H9 (cell line): Measurements from ENCODE around the gene CRHR1. TPM values are rescaled to one million over a fixed set of nuclear protein-coding genes. Genes with fewer than 3 reads are reported as not detected.

ENCODE experiments used
- DNase-seq: peaks from one replicate; pipeline ENCODE4 v3.0.0-alpha.2; 2017
- H2AFZ ChIP-seq: one replicate; pipeline ENCODE4 v1.6.1; 2013; ENCODE audit warnings: mild to moderate bottlenecking, low read length, control low read depth, moderate library complexity
- H2AK5ac ChIP-seq: 2 replicates; pipeline ENCODE4 v1.6.1; 2013; ENCODE audit warnings: low read length, control low read depth, mixed read lengths; ENCODE audit not compliant: insufficient read length
- H2BK120ac ChIP-seq: one replicate; pipeline ENCODE4 v1.6.1; 2013; ENCODE audit warnings: low read depth, mild to moderate bottlenecking, low read length, control low read depth, inconsistent platforms; ENCODE audit not compliant: poor library complexity, severe bottlenecking
- H2BK12ac ChIP-seq: 2 replicates; pipeline ENCODE4 v1.6.1; 2013; ENCODE audit warnings: low read length, control low read depth, mixed read lengths, low read depth; ENCODE audit not compliant: insufficient read length
- H2BK15ac ChIP-seq: 2 replicates; pipeline ENCODE4 v1.6.1; 2013; ENCODE audit warnings: low read depth, low read length, control low read depth
- H2BK20ac ChIP-seq: one replicate; pipeline ENCODE4 v1.6.1; 2013; ENCODE audit warnings: low read depth, mild to moderate bottlenecking, low read length, control low read depth, inconsistent platforms; ENCODE audit not compliant: poor library complexity, severe bottlenecking
- H2BK5ac ChIP-seq: 2 replicates; pipeline ENCODE4 v1.6.1; 2013; ENCODE audit warnings: low read length, control low read depth, mixed read lengths; ENCODE audit not compliant: insufficient read length
- H3K14ac ChIP-seq: 2 replicates; pipeline ENCODE4 v1.6.1; 2013; ENCODE audit warnings: low read length, control low read depth; ENCODE audit not compliant: insufficient read depth
- H3K18ac ChIP-seq: 2 replicates; pipeline ENCODE4 v1.6.1; 2013; ENCODE audit warnings: low read depth, mild to moderate bottlenecking, mixed read lengths, low read length, control low read depth; ENCODE audit not compliant: insufficient read length
- H3K23ac ChIP-seq: 2 replicates; pipeline ENCODE4 v1.6.1; 2013; ENCODE audit warnings: low read length, control low read depth, mixed read lengths, low read depth; ENCODE audit not compliant: insufficient read length
- H3K23me2 ChIP-seq: 2 replicates; pipeline ENCODE4 v1.6.1; 2013; ENCODE audit warnings: low read depth, mild to moderate bottlenecking, mixed read lengths, low read length, control low read depth; ENCODE audit not compliant: insufficient read length, poor library complexity, severe bottlenecking
- H3K27ac ChIP-seq: 2 replicates; pipeline ENCODE4 v1.5.1; 2013; ENCODE audit warnings: low read length, control low read depth, mixed read lengths, low read depth; ENCODE audit not compliant: insufficient read length
- H3K27me3 ChIP-seq: 2 replicates; pipeline ENCODE4 v1.6.1; 2013; ENCODE audit warnings: low read length, control low read depth, inconsistent platforms; ENCODE audit not compliant: insufficient read depth
- H3K4ac ChIP-seq: 2 replicates; pipeline ENCODE4 v1.6.1; 2013; ENCODE audit warnings: low read depth, mild to moderate bottlenecking, control low read depth, inconsistent platforms, low read length, moderate library complexity
- H3K4me1 ChIP-seq: 2 replicates; pipeline ENCODE4 v1.6.1; 2013; ENCODE audit warnings: low read length, control low read depth, inconsistent platforms; ENCODE audit not compliant: insufficient read depth
- H3K4me2 ChIP-seq: 2 replicates; pipeline ENCODE4 v1.6.1; 2013; ENCODE audit warnings: low read length, control low read depth, mixed read lengths; ENCODE audit not compliant: insufficient read length, insufficient read depth
- H3K56ac ChIP-seq: 2 replicates; pipeline ENCODE4 v1.6.1; 2013; ENCODE audit warnings: low read depth, mild to moderate bottlenecking, mixed read lengths, low read length, control low read depth; ENCODE audit not compliant: insufficient read length
- H3K79me1 ChIP-seq: 2 replicates; pipeline ENCODE4 v1.6.1; 2013; ENCODE audit warnings: low read depth, mild to moderate bottlenecking, moderate library complexity, low read length, control low read depth, inconsistent platforms; ENCODE audit not compliant: insufficient read depth, poor library complexity, severe bottlenecking
- H3K79me2 ChIP-seq: 2 replicates; pipeline ENCODE4 v1.6.1; 2013; ENCODE audit warnings: low read length, control low read depth, inconsistent platforms; ENCODE audit not compliant: insufficient read depth
- H3K9ac ChIP-seq: 2 replicates; pipeline ENCODE4 v1.6.1; 2013; ENCODE audit warnings: low read length, control low read depth, mixed read lengths; ENCODE audit not compliant: insufficient read length; ENCODE audit errors: extremely low read depth
- H3K9me3 ChIP-seq: one replicate; pipeline ENCODE4 v1.6.1; 2013; ENCODE audit warnings: low read depth, low read length, inconsistent platforms; ENCODE audit not compliant: control insufficient read depth
- H3T11ph ChIP-seq: one replicate; pipeline ENCODE4 v1.6.1; 2013; ENCODE audit warnings: mild to moderate bottlenecking, low read length, control low read depth, inconsistent platforms
- H4K20me1 ChIP-seq: one replicate; pipeline ENCODE4 v1.6.1; 2013; ENCODE audit not compliant: control insufficient read depth, insufficient read length, insufficient read depth
- H4K5ac ChIP-seq: 2 replicates; pipeline ENCODE4 v1.6.1; 2013; ENCODE audit warnings: low read depth, mild to moderate bottlenecking, mixed read lengths, low read length, control low read depth; ENCODE audit not compliant: insufficient read length
- H4K8ac ChIP-seq: replicated peaks from 2 replicates; pipeline ENCODE4 v1.6.1; 2013; ENCODE audit warnings: low read length, control low read depth, mixed read lengths, low read depth; ENCODE audit not compliant: insufficient read length
- H4K91ac ChIP-seq: 2 replicates; pipeline ENCODE4 v1.6.1; 2013; ENCODE audit warnings: low read depth, mild to moderate bottlenecking, moderate library complexity, mixed read lengths, low read length, control low read depth; ENCODE audit not compliant: insufficient read length
- H3K27ac Mint-ChIP-seq, 3 experiments: 2 replicates in 2 of 3; 3 replicates in 1 of 3; pipeline ENCODE4 v1.8.0; 2020 to 2021; ENCODE audit warnings: mixed read lengths in 3 of 3, mild to moderate bottlenecking in 1 of 3, moderate library complexity in 1 of 3
- H3K27me3 Mint-ChIP-seq: 2 replicates; pipeline ENCODE4 v1.8.0; 2021; ENCODE audit warnings: low read depth, mild to moderate bottlenecking, moderate library complexity, mixed read lengths
- H3K36me3 Mint-ChIP-seq, 3 experiments: 2 replicates in 2 of 3; 3 replicates in 1 of 3; pipeline ENCODE4 v1.8.0; 2020 to 2021; ENCODE audit warnings: low read depth in 3 of 3, mixed read lengths in 3 of 3; ENCODE audit not compliant: insufficient read depth in 1 of 3
- H3K4me1 Mint-ChIP-seq, 2 experiments: 2 replicates each; pipeline ENCODE4 v1.8.0; 2020; ENCODE audit warnings: mixed read lengths in 2 of 2
- H3K4me3 Mint-ChIP-seq, 2 experiments: 2 replicates in 1 of 2; 3 replicates in 1 of 2; pipeline ENCODE4 v1.8.0; 2020 to 2021; ENCODE audit warnings: mild to moderate bottlenecking in 2 of 2, mixed read lengths in 2 of 2, moderate library complexity in 1 of 2
- H3K9me3 Mint-ChIP-seq, 2 experiments: 2 replicates in 1 of 2; 3 replicates in 1 of 2; pipeline ENCODE4 v1.8.0; 2020; ENCODE audit warnings: mild to moderate bottlenecking in 2 of 2, mixed read lengths in 2 of 2, moderate library complexity in 1 of 2
- WGBS: extraction: QIAGEN DNeasy Blood & Tissue Kit; methylation state at CpG from one replicate; pipeline ENCODE4 v1.1.7; 2013; ENCODE audit warnings: missing lambda C conversion rate, low lambda C conversion rate, mixed read lengths; ENCODE audit not compliant: insufficient read length; ENCODE audit errors: extremely low coverage; 5-methylcytosine and 5-hydroxymethylcytosine counted together
- total RNA-seq: library from RNA; stranded (reverse); gene quantifications from 2 replicates; pipeline ENCODE4 v1.2.1, GENCODE V29; 2021
- TF ChIP-seq, protein P1 (sequence below): fragments of 200-600 bp; sonication (generic); conservative IDR thresholded peaks from 3 replicates; pipeline ENCODE4 v1.8.0; 2021; ENCODE audit warnings: antibody characterized with exemption, mild to moderate bottlenecking

Gene CRHR1
- total RNA-seq, 1 experiment from 2014 or later = 0.52 TPM

DNA sequence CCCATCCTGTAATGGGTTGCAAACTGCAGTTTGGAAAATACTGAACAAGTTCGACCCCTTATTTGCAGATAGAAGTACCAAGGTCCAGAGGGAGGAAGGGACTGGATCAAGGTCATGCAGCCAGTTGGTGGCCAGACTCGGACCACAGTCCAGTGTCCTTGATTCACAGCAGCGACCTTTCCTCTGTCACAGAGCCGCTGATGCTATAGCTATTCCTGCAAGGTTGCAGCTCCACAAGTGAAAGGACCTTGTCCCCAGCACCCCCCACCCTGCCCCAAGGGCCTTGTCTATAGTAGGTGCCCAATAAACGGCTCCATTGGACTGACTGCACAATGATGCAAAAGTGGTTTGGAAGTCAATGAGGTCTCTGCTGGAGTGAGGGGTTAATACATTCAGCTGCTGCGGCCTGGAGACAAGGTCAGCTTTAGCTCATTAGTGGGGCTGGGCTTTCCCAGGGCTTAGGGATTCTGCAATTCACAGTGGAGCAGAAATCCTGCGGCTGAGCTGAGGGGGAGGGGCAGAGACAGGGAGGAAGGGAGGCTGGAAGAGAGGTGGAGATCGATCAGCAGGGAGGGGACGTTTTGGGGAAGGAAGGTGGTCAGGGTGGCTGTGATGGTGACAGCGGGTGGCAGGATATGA lies 13.4 kb upstream of the CRHR1 start:
- H3K36me3 Mint-ChIP-seq = peaks cover 0 to 2% (median 0%) of the 10 kb centered on the region in 3 experiments; a peak in 3 of 7 replicates
- no peak overlapping the region for H4K5ac ChIP-seq
- no peak overlapping the region for H3K23ac ChIP-seq
- H3T11ph ChIP-seq = no peak overlapping the region
- no peak overlapping the region for H2BK120ac ChIP-seq
- H3K79me1 ChIP-seq = no peaks in the 10 kb centered on the region
- no peak overlapping the region for H3K56ac ChIP-seq
- TF ChIP-seq, protein P1, sequence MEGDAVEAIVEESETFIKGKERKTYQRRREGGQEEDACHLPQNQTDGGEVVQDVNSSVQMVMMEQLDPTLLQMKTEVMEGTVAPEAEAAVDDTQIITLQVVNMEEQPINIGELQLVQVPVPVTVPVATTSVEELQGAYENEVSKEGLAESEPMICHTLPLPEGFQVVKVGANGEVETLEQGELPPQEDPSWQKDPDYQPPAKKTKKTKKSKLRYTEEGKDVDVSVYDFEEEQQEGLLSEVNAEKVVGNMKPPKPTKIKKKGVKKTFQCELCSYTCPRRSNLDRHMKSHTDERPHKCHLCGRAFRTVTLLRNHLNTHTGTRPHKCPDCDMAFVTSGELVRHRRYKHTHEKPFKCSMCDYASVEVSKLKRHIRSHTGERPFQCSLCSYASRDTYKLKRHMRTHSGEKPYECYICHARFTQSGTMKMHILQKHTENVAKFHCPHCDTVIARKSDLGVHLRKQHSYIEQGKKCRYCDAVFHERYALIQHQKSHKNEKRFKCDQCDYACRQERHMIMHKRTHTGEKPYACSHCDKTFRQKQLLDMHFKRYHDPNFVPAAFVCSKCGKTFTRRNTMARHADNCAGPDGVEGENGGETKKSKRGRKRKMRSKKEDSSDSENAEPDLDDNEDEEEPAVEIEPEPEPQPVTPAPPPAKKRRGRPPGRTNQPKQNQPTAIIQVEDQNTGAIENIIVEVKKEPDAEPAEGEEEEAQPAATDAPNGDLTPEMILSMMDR = no peak
- no peaks in the 10 kb centered on the region for H4K20me1 ChIP-seq
- H3K79me2 ChIP-seq = no peaks in the 10 kb centered on the region
- H4K8ac ChIP-seq = no peak overlapping the region
- no peak overlapping the region for H2BK12ac ChIP-seq
- peak overlapping the region; percentile 18 for H3K4me2 ChIP-seq
- no peak overlapping the region for H4K91ac ChIP-seq
- no peak overlapping the region for H3K4ac ChIP-seq
- no peaks in the 10 kb centered on the region for H3K23me2 ChIP-seq
- H3K4me1 Mint-ChIP-seq = peaks cover 28 to 55% of the 10 kb centered on the region in 2 experiments
- peak overlapping the region; percentile 40 to 72 for H3K4me3 Mint-ChIP-seq
- H3K27ac ChIP-seq = no peak overlapping the region
- H3K9me3 ChIP-seq = no peaks in the 10 kb centered on the region
- H2AK5ac ChIP-seq = no peak overlapping the region
- no CpG with 5 or more reads among the region's 10 CpGs for WGBS
- H3K4me1 ChIP-seq = peaks cover 6% of the 10 kb centered on the region; the same call in 1 of the 2 replicates
- no peaks in the 10 kb centered on the region for H3K27me3 ChIP-seq
- H3K27ac Mint-ChIP-seq = peak overlapping the region in 2 of 3 experiments; percentile 30 to 64; a peak in 3 of 7 replicates
- H2BK20ac ChIP-seq = no peak overlapping the region
- no peak overlapping the region for H2BK15ac ChIP-seq
- peaks cover 47% of the 10 kb centered on the region for H3K27me3 Mint-ChIP-seq
- no peak overlapping the region for H2BK5ac ChIP-seq
- no peak overlapping the region for H3K9ac ChIP-seq
- H2AFZ ChIP-seq = no peak overlapping the region
- H3K14ac ChIP-seq = no peak overlapping the region
- peaks cover 0 to 4% of the 10 kb centered on the region in 2 experiments; a peak in 1 of 5 replicates for H3K9me3 Mint-ChIP-seq
- DNase-seq = peak; percentile 76
- no peak overlapping the region for H3K18ac ChIP-seq
